GM19463 (cell line): ENCODE data around the gene CAMKMT.

Experiments
- ATAC-seq: cut with Tn5 transposase; IDR thresholded peaks from one replicate; pipeline ENCODE4 v1.9.1; 2021; ENCODE audit warnings: mild to moderate bottlenecking, moderate library complexity; ENCODE audit not compliant: unreplicated experiment

Gene CAMKMT

GRCh38 chr2:44766777-44767176 lies 405.0 kb downstream of the CAMKMT start:
- no peak for ATAC-seq

- ATAC-seq = no peak
Measured at GRCh38 chr2:44767691-44768090, 405.9 kb downstream of the CAMKMT start.

GRCh38 chr2:44768438-44769236 lies 406.9 kb downstream of the CAMKMT start:
- no peak for ATAC-seq

GRCh38 chr2:44769349-44770011 lies 407.7 kb downstream of the CAMKMT start:
- ATAC-seq = no peak

GRCh38 chr2:44770221-44771195 lies 408.8 kb downstream of the CAMKMT start:
- ATAC-seq = no peak

- no peak for ATAC-seq
Measured at GRCh38 chr2:44771522-44771921, 409.8 kb downstream of the CAMKMT start.

- ATAC-seq = no peak
Measured at GRCh38 chr2:44772131-44772530, 410.4 kb downstream of the CAMKMT start.

- no peak for ATAC-seq
Measured at GRCh38 chr2:44772669-44773378, 411.1 kb downstream of the CAMKMT start.

GRCh38 chr2:44774826-44775492 lies 413.2 kb downstream of the CAMKMT start:
- ATAC-seq = no peak

- ATAC-seq = no peak
Measured at GRCh38 chr2:44777036-44777435, 415.3 kb downstream of the CAMKMT start.

- no peak for ATAC-seq
Measured at GRCh38 chr2:44777537-44777936, 415.8 kb downstream of the CAMKMT start.

GRCh38 chr2:44778221-44778654 lies 416.5 kb downstream of the CAMKMT start:
- peak; percentile 41 for ATAC-seq

- ATAC-seq = peak; percentile 92
Measured at GRCh38 chr2:44778671-44779476, 417.1 kb downstream of the CAMKMT start.

GRCh38 chr2:44779793-44780192 lies 418.0 kb downstream of the CAMKMT start:
- ATAC-seq = no peak

GRCh38 chr2:44780406-44780805 lies 418.7 kb downstream of the CAMKMT start:
- no peak for ATAC-seq

GRCh38 chr2:44785433-44785832 lies 423.7 kb downstream of the CAMKMT start:
- ATAC-seq = no peak

GRCh38 chr2:44786045-44786816 lies 424.5 kb downstream of the CAMKMT start:
- no peak for ATAC-seq

- no peak for ATAC-seq
Measured at GRCh38 chr2:44786817-44787214, 425.1 kb downstream of the CAMKMT start.
